ENCODE measurements around the gene ENKD1. TPM values are rescaled to one million over a fixed set of nuclear protein-coding genes. Genes with fewer than 3 reads are reported as not detected.
A peak's percentile ranks its signal among the peaks of the same experiment; 100 is the strongest.

The ENKD1 gene
- total RNA-seq, 1 donor: 20.7 TPM

DNA sequence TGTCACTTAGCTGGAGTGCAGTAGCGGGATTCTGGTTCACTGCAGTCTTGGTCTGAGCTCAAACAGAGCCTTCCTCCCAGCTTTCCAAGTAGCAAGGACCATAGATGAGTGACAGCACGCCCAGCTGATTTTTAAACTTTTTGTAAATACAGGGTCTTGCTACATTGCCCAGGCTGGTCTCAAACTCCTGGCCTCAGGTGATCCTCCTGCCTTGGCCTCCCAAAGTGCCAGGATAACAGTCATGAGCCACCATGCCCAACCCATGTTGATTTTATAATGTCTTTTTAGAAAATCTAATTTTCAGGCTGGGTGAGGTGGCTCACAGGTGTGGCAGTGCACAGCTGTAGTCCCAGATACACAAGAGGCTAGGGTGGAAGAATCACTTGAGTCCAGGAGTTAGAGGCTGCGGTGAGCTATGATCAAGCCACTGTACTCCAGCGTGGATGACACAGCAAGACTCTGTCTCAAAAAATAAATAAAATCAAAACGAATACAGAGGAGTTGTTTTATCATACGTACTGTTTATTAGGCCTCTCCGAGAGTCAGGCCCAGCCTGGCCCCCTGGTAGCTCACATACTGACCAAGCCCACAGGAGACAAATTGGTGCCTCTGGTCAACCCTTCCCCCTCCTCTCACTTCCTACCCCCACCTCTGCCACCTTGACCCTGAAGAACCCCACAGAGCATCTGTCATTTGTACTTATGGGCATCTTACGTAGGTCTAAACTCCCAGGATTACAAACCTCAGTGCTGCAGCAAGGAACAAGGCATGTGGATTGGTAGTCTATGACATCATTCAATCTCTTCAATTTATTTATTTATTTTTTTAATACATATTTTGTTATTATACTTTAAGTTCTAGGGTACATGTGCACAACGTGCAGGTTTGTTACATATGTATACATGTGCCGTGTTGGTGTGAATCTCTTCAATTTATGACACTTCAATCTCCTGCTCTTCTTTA, 13.7 kb upstream of the ENKD1 start:
- no peak for DNase-seq (ENCODE audit: low read depth in 2 of 3, low spot score in 2 of 3)

DNA sequence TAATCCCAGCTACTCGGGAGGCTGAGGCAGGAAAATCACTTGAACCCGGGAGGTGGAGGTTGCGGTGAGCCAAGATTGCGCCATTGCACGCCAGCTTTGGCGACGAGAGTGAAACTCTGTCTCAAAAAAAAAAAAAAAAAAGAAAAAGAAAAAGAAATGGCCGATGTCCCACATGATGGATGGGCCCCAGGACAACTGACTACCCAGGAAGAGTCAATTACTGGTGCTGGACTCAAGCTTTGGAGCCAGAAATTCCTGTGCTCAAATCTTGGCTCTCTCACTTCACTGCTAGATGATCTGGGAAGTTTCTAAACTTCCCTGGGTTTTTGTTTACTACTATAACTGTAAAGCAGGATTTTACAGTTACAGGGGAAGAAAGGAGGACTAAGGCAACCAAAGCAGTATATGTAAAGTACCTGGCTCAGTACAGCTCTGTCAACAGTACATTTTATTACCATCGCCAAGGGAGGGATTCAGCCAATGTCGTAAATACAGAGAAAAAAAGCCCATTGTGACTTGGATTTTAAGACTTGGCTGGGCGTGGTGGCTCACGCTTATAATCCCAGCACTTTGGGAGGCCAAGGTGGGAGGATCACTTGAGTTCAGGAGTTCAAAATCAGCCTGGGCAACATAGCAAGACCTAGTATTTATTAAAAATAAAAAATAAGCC, 11.9 kb upstream of the ENKD1 start:
- no peak for DNase-seq (ENCODE audit: low read depth in 2 of 3, low spot score in 2 of 3)

- no peak for DNase-seq (ENCODE audit: low read depth in 2 of 3, low spot score in 2 of 3)
Observed at GRCh38 chr16:67677712-67678111, 11.2 kb upstream of the ENKD1 start.

- no peak for DNase-seq (ENCODE audit: low read depth in 2 of 3, low spot score in 2 of 3)
Observed at GRCh38 chr16:67676939-67677338, 10.4 kb upstream of the ENKD1 start.

DNA sequence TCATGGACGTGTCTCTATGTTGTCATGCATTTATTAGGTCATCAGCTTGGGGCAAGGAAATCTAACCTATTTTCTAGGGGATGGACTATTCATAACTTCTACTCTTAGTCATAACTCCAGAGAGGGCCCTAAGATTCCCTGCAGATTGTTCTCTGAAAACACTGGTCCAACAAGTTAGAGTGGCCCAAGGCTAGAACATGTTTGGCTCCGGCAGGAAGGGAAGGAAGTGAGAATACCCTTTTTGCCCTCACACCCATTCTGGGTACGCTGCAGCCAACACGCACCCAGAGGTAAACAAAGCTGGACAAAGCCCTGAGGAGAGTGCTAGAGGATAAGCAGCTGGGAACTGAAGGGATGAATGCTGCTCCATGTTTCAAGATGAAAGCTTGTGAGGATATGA, 10.0 kb upstream of the ENKD1 start:
- no peak for DNase-seq (ENCODE audit: low read depth in 2 of 3, low spot score in 2 of 3)

GRCh38 chr16:67675999-67676398, 9.4 kb upstream of the ENKD1 start:
- DNase-seq (ENCODE audit: low read depth in 2 of 3, low spot score in 2 of 3): no peak

DNA sequence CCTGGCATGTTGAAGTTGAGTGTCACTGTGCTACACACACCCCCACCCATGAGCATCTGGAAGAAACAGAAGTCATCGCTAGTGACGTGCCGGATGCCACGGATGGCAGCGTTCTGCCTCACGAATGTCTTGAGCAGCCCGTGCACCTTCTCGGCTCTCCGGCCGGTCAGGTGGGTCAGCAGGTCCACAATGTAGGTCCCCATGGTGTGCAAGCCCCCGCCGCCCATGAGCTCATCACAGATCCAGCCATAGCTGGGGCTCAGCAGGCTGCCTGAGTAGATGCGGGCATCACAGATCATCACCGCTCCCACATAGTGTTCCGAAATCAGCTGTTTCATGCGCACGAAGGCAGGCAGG, 9.0 kb upstream of the ENKD1 start:
- no peak for DNase-seq (ENCODE audit: low read depth in 2 of 3, low spot score in 2 of 3)

- no peak for DNase-seq (ENCODE audit: low read depth in 2 of 3, low spot score in 2 of 3)
Observed at GRCh38 chr16:67674851-67675578, 8.5 kb upstream of the ENKD1 start.

DNA sequence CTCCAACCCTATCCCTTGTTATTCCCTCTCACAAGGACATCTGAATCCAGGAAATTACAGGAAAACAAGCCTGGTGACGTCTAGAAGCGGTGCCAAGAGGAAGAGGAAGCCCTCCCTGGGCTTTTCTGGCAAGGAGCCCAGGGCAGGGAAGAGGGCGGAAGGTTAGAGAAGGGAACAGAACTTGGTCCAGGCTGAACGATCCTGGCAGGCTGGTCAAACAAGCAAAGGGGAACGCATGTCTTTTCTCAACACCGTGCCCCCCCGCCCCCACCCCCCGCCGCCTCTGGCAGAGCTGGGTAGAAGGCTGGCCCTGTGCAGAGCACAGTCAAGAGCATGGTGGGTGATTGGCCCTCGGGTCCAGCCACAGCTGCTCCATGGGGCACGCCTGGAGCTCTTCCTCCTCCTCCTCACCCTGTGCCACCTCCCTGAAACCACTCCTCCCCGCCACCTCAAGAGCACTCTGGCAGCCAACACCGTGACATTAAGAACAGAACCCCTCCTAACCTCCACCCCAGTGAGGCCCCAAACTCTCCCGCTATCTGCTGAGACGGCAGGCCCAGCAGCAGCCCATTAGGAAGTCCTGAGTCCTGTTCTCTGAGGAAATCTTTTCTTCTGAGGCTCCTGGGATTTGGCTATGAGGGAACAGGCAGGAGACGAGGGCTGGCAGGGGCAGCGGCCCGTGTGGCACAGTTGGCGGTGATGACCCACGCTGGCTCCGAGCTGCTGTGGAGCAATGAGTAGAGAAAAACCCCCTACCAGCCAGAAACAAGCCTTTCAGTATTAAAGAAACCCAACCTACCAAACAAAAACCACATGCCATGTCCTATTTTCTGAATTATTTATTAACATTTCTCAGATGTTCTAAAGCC, 7.4 kb upstream of the ENKD1 start:
- peak in 1 of 3 donors; percentile 51 for DNase-seq (ENCODE audit: low read depth in 2 of 3, low spot score in 2 of 3)

GRCh38 chr16:67672739-67673662, 6.5 kb upstream of the ENKD1 start:
- DNase-seq (ENCODE audit: low read depth in 2 of 3, low spot score in 2 of 3): peak in 2 of 3 donors; percentile 66 to 87

- DNase-seq (ENCODE audit: low read depth in 2 of 3, low spot score in 2 of 3): no peak
Observed at GRCh38 chr16:67672306-67672705, 5.8 kb upstream of the ENKD1 start.

DNA sequence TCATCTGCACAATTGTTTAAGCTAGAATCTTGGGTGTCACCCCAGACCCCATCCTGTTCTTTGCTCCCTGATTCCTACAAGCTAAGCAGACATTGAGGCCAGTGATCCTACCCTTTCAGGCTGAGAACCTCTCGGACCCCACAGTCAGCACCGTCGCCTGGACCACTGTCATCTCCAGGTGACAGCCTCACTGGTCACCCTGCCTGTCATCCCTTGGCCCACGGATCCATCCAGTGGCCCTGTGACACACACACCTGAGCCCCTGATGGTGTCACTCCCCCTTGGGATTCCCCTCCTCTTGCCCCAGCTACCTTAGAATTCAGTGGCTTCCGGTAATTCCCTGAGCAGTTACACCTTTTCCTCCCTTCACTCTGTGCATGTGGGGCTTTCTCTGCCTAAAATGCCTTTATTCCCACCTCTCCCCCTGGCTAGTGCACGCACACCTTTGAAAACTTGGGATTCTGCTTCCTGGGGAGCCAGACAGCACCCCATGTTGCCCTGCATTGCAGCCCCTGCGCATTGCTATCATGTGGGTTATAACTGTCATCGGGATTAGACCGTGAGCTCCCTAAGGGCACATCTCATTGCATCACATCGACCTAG, 3.0 kb upstream of the ENKD1 start:
- no peak for DNase-seq (ENCODE audit: low read depth in 2 of 3, low spot score in 2 of 3)

GRCh38 chr16:67668495-67669157, 2.1 kb upstream of the ENKD1 start:
- DNase-seq (ENCODE audit: low read depth in 2 of 3, low spot score in 2 of 3): peak in 1 of 3 donors; percentile 49

DNA sequence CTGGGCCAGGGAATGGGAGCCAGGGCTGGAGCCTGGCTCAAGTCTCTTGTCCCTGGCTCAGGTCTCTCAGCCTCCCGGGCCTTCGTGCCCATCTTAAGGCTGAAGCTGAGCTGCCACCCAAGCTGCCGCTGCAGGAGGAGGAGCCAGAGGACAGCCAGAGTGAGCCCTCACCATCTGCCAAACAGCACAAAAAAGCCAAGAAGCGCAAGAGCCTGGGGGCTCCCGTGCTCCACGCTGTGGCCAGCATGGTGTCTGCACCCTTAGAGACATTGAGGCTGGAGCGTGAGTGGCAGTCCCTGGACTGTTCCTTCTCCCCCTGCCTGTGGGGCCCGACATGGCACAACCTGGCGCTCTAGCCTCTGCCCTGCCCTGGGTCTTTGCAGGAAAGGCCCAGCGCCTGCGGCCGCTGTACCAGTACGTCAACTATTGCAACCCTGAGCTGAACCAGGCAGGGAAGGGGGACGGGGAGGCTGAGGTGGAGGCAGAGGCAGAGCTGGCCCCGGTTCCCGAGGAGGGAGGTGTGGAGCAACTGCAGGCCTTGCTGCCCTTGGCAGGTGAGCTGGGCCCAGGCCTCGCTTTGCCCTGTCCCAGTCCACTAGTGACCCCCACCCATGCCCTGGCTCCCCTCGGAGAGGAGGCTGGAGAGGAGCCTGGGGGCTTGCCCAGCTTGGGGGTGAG, 1.4 kb upstream of the ENKD1 start:
- DNase-seq (ENCODE audit: low read depth in 2 of 3, low spot score in 2 of 3): peak; percentile 57 to 97 (median 93)

DNA sequence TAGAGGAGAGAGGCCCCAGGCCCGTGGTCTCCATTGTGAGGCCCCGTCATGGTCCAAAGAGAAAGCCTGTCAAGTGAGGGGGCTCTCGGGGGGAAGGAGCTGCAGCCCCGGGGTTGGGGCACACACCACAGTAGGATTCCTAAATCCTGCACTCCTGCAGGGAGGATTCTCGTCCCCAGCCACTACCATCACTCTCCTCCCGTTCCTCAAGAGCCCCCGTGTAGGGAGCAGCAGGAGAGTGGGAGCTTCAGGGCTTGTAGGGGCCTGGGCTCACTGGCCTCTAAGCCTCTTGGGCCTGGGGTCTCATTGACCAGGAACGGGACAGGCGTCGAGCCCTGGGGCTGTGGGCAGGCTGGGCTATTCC, 885 bp upstream of the ENKD1 start:
- DNase-seq (ENCODE audit: low read depth in 2 of 3, low spot score in 2 of 3): no peak

DNA sequence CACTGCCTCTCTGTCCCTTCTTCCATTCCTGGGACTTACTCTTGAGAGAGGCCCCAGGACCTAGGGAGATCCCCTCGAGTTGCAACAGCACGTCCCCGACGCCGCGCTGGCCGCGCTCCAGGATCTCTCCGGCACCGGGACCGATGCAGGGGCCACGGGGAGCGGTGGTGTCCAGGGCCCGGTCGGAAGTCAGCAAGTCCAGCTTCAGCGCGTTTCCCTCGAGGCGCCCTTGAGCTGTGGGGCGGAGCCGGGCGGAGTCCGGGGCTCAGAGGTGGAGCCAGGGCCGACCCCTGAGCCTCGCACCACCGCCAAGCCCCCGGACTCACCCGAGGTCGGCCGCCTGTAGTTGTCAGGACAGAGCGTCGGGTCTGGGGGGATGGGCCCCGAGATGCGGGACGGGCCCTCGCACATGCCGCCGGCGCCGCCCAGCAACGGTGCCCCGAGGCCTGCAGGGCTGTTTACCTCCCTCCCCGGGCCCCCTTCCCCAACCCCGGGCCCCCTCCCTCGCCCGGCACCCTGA, 458 bp downstream of the ENKD1 start:
- no peak for DNase-seq (ENCODE audit: low read depth in 2 of 3, low spot score in 2 of 3)

- no peak for DNase-seq (ENCODE audit: low read depth in 2 of 3, low spot score in 2 of 3)
Observed at GRCh38 chr16:67665598-67665997, 952 bp downstream of the ENKD1 start.

DNA sequence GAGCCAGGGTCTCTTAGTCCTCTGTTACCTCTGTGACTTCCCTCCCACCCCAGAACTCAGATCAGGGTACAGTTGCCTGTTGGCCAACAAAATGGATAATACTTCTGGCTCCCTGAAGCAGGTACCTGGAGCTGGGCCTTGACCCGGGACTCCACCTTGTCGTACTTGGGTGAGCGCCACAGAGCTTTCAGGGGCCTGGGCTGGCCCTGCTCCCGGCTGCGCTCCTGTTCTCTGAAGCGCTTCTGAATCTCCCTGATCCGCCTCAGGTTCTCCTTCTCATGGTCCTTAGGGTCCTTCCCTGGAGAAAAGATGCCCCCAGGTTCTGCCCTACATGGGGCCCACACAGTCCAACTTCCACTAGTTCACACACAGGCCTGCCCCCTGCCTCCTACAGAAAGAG, 1.7 kb downstream of the ENKD1 start:
- DNase-seq (ENCODE audit: low read depth in 2 of 3, low spot score in 2 of 3): no peak

Measured in hematopoietic multipotent progenitor cell (in vitro differentiated cells).